Activated CD4-positive, alpha-beta memory T cell treated with anti-CD3 and anti-CD28 coated beads for 36 hours (primary cell): Measurements from ENCODE around the gene CLP1. TPM values are rescaled to one million over a fixed set of nuclear protein-coding genes. Genes with fewer than 3 reads are reported as not detected.

Source experiments
- CTCF ChIA-PET: fragments of 350-600 bp; sonication (Branson Sonifier 250); formaldehyde crosslinking; loops from one replicate; lab custom pipeline; 2021; ENCODE audit warnings: antibody characterized with exemption, inconsistent platforms; lab: Charles Lee
- POLR2A ChIA-PET: fragments of 350-600 bp; sonication (Branson Sonifier 250); formaldehyde crosslinking; loops from one replicate; lab custom pipeline; 2021; ENCODE audit warnings: antibody characterized with exemption; lab: Charles Lee
- DNase-seq: peaks from one replicate; pipeline ENCODE4 v3.0.0-alpha.2; 2020
- H3K27ac Mint-ChIP-seq: one replicate; pipeline ENCODE4 v1.8.0; 2021; ENCODE audit warnings: mixed read lengths
- H3K27me3 Mint-ChIP-seq: one replicate; pipeline ENCODE4 v1.8.0; 2021; ENCODE audit warnings: mixed read lengths
- H3K36me3 Mint-ChIP-seq: one replicate; pipeline ENCODE4 v1.8.0; 2021; ENCODE audit warnings: mixed read lengths
- H3K4me1 Mint-ChIP-seq: one replicate; pipeline ENCODE4 v1.8.0; 2021; ENCODE audit warnings: low read depth, mixed read lengths
- H3K4me3 Mint-ChIP-seq: one replicate; pipeline ENCODE4 v1.8.0; 2021; ENCODE audit warnings: mild to moderate bottlenecking, mixed read lengths
- H3K9me3 Mint-ChIP-seq: one replicate; pipeline ENCODE4 v1.8.0; 2021; ENCODE audit warnings: mixed read lengths
- intact Hi-C: fragments of 100-400 bp; cut with micrococcal nuclease; formaldehyde crosslinking; loops from one replicate; pipeline ENCODE4 v1.15.1; 2023
- total RNA-seq, 2 experiments: library from RNA; stranded (reverse); gene quantifications; one replicate each; pipeline ENCODE4 v1.2.3, GENCODE V29; 2021

Gene CLP1
- total RNA-seq, 2 experiments from 2014 or later = 13.9 to 15.2 TPM

- intact Hi-C loops = loop anchor here (1.0 to 2.0 kb wide), 4 partner anchors 114 to 185 kb away; partner anchors contain the start of gene TIMM10
- Mint-ChIP-seq H3K27ac (no peak overlapping the region), H3K9me3 (no peaks in the 10 kb centered on the region), H3K36me3 (no peaks in the 10 kb centered on the region), H3K4me1 (peaks cover 28% of the 10 kb centered on the region), H3K4me3 (no peak overlapping the region), H3K27me3 (peaks cover 41% of the 10 kb centered on the region)
- ChIA-PET POLR2A (no interaction called here), CTCF (interaction anchor here (0.9 to 8.8 kb wide), 23 partner anchors 12 to 300 kb away, joined by 3 to 121 read pairs (median 6); partner anchors contain the start of genes CLP1, SELENOH, SERPING1 and UBE2L6)
- DNase-seq = no peak
These were observed 13.8 kb upstream of the CLP1 start for GRCh38 chr11:57643802-57644201.

GRCh38 chr11:57644748-57645688 is 12.5 kb upstream of the CLP1 start:
- ChIA-PET POLR2A (interaction anchor here (1.0 to 1.2 kb wide), 2 partner anchors 77 to 152 kb away, joined by 3 to 4 read pairs; partner anchors contain the start of gene UBE2L6), CTCF (interaction anchor here (0.6 to 8.8 kb wide), 38 partner anchors 8 to 305 kb away, joined by 3 to 121 read pairs (median 4); partner anchors contain the start of genes CLP1, SELENOH, SERPING1 and UBE2L6)
- DNase-seq = peak; percentile 90
- H3K27ac Mint-ChIP-seq = no peak overlapping the region
- H3K36me3 Mint-ChIP-seq = no peaks in the 10 kb centered on the region
- intact Hi-C loops = loop anchor here (1.0 to 5.0 kb wide), 5 partner anchors 115 to 308 kb away; partner anchors contain the start of genes P2RX3, SSRP1 and TIMM10
- no peak overlapping the region for H3K4me3 Mint-ChIP-seq
- H3K27me3 Mint-ChIP-seq = peaks cover 42% of the 10 kb centered on the region
- H3K4me1 Mint-ChIP-seq = peaks cover 36% of the 10 kb centered on the region
- H3K9me3 Mint-ChIP-seq = no peaks in the 10 kb centered on the region

DNA sequence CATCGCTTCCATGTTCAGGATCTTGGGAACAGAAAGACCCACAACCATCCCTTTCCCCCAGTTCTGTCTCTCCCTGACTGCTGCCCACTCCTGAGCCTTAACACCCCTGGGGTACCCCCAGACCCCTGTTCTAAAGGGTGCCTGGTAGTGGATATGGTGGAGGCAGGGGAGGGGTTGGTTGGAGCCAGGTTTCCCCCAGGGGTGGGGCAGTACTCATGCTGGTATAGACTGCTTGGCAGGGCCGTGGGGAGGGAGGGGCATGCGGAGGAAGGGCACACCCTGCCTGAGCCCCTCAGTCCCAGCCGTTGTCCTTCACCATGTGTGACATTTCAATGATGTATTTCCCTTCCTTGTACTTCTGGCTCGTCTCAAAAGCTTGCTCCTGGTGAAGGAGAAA is 11.9 kb upstream of the CLP1 start:
- H3K9me3 Mint-ChIP-seq = no peaks in the 10 kb centered on the region
- intact Hi-C loops = loop anchor here (2.0 to 5.0 kb wide), 4 partner anchors 153 to 308 kb away; partner anchors contain the start of genes P2RX3 and SSRP1
- ChIA-PET POLR2A (no interaction called here), CTCF (interaction anchor here (1.4 to 8.8 kb wide), 8 partner anchors 76 to 221 kb away, joined by 5 to 121 read pairs (median 10); partner anchors contain the start of gene UBE2L6)
- DNase-seq = no peak
- H3K4me1 Mint-ChIP-seq = peaks cover 38% of the 10 kb centered on the region
- H3K4me3 Mint-ChIP-seq = no peak overlapping the region
- H3K27ac Mint-ChIP-seq = no peak overlapping the region
- H3K27me3 Mint-ChIP-seq = peaks cover 42% of the 10 kb centered on the region
- H3K36me3 Mint-ChIP-seq = no peaks in the 10 kb centered on the region

GRCh38 chr11:57646194-57646798 is 11.3 kb upstream of the CLP1 start:
- ChIA-PET POLR2A (interaction anchor here (0.6 kb wide), 1 partner anchor 78 kb away, joined by 3 read pairs; no protein-coding TSS in a partner anchor), CTCF (interaction anchor here (0.8 to 1.9 kb wide), 5 partner anchors 78 to 188 kb away, joined by 3 to 13 read pairs (median 6); partner anchors contain the start of gene UBE2L6)
- no peak overlapping the region for H3K27ac Mint-ChIP-seq
- DNase-seq = no peak
- H3K36me3 Mint-ChIP-seq = no peaks in the 10 kb centered on the region
- H3K27me3 Mint-ChIP-seq = peaks cover 42% of the 10 kb centered on the region
- no peak overlapping the region for H3K4me3 Mint-ChIP-seq
- H3K9me3 Mint-ChIP-seq = no peaks in the 10 kb centered on the region
- intact Hi-C loops = loop anchor here (5.0 kb wide), 1 partner anchor 309 kb away; the partner anchor contains the start of genes P2RX3 and SSRP1
- peaks cover 38% of the 10 kb centered on the region for H3K4me1 Mint-ChIP-seq

GRCh38 chr11:57646799-57647303 is 10.7 kb upstream of the CLP1 start:
- no peaks in the 10 kb centered on the region for H3K36me3 Mint-ChIP-seq
- H3K9me3 Mint-ChIP-seq = no peaks in the 10 kb centered on the region
- CTCF ChIA-PET = interaction anchor here (0.8 to 1.9 kb wide), 6 partner anchors 16 to 189 kb away, joined by 3 to 13 read pairs (median 6); partner anchors contain the start of gene UBE2L6
- no peak overlapping the region for H3K27ac Mint-ChIP-seq
- H3K27me3 Mint-ChIP-seq = peaks cover 42% of the 10 kb centered on the region
- H3K4me3 Mint-ChIP-seq = no peak overlapping the region
- intact Hi-C loops = loop anchor here (5.0 kb wide), 1 partner anchor 310 kb away; the partner anchor contains the start of genes P2RX3 and SSRP1
- POLR2A ChIA-PET = interaction anchor here (0.6 kb wide), 1 partner anchor 78 kb away, joined by 3 read pairs; no protein-coding TSS in a partner anchor
- no peak for DNase-seq
- peaks cover 36% of the 10 kb centered on the region for H3K4me1 Mint-ChIP-seq

- ChIA-PET POLR2A (interaction anchor here (0.6 kb wide), 1 partner anchor 79 kb away, joined by 3 read pairs; no protein-coding TSS in a partner anchor), CTCF (interaction anchor here (1.2 to 1.9 kb wide), 5 partner anchors 15 to 155 kb away, joined by 3 to 13 read pairs (median 6); partner anchors contain the start of gene UBE2L6)
- Mint-ChIP-seq H3K4me3 (no peak overlapping the region), H3K27ac (no peak overlapping the region), H3K27me3 (peaks cover 42% of the 10 kb centered on the region), H3K4me1 (peaks cover 36% of the 10 kb centered on the region), H3K9me3 (no peaks in the 10 kb centered on the region), H3K36me3 (no peaks in the 10 kb centered on the region)
- no peak for DNase-seq
- intact Hi-C loops = loop anchor here (5.0 kb wide), 1 partner anchor 310 kb away; the partner anchor contains the start of genes P2RX3 and SSRP1
These were observed 10.2 kb upstream of the CLP1 start for GRCh38 chr11:57647372-57647771.

GRCh38 chr11:57647960-57648800 is 9.4 kb upstream of the CLP1 start:
- no peaks in the 10 kb centered on the region for H3K36me3 Mint-ChIP-seq
- peak; percentile 40 for DNase-seq
- intact Hi-C loops = loop anchor here (5.0 kb wide), 1 partner anchor 311 kb away; the partner anchor contains the start of genes P2RX3 and SSRP1
- ChIA-PET CTCF (interaction anchor here (0.6 to 1.6 kb wide), 5 partner anchors 14 to 819 kb away, joined by 3 to 9 read pairs (median 3); partner anchors contain the start of gene UBE2L6), POLR2A (interaction anchor here (1.0 to 1.6 kb wide), 2 partner anchors 10 to 20 kb away, joined by 3 to 4 read pairs; partner anchors contain the start of genes CLP1 and ZDHHC5)
- H3K27ac Mint-ChIP-seq = no peak overlapping the region
- peak overlapping the region; percentile 73 for H3K4me3 Mint-ChIP-seq
- H3K4me1 Mint-ChIP-seq = peaks cover 40% of the 10 kb centered on the region
- H3K9me3 Mint-ChIP-seq = no peaks in the 10 kb centered on the region
- peaks cover 41% of the 10 kb centered on the region for H3K27me3 Mint-ChIP-seq

- Mint-ChIP-seq H3K27ac (no peak overlapping the region), H3K4me3 (peak overlapping the region; percentile 73), H3K27me3 (peaks cover 41% of the 10 kb centered on the region), H3K36me3 (no peaks in the 10 kb centered on the region), H3K4me1 (peaks cover 40% of the 10 kb centered on the region), H3K9me3 (no peaks in the 10 kb centered on the region)
- ChIA-PET CTCF (interaction anchor here (0.5 to 1.6 kb wide), 4 partner anchors 74 to 820 kb away, joined by 3 to 9 read pairs (median 4); partner anchors contain the start of gene UBE2L6), POLR2A (interaction anchor here (1.0 to 1.6 kb wide), 3 partner anchors 9 to 19 kb away, joined by 3 to 4 read pairs (median 3); partner anchors contain the start of genes CLP1 and ZDHHC5)
- DNase-seq = peak; percentile 50
- intact Hi-C loops = loop anchor here (5.0 kb wide), 1 partner anchor 312 kb away; the partner anchor contains the start of genes P2RX3 and SSRP1
These were observed 8.5 kb upstream of the CLP1 start for GRCh38 chr11:57648801-57649735.
